ENCODE data around the gene NYAP2. TPM values are rescaled to one million over a fixed set of nuclear protein-coding genes. Genes with fewer than 3 reads are reported as not detected.
A peak's percentile ranks its signal among the peaks of the same experiment; 100 is the strongest.

The NYAP2 gene
- total RNA-seq, 1 donor from 2014 or later, result not detected

DNA sequence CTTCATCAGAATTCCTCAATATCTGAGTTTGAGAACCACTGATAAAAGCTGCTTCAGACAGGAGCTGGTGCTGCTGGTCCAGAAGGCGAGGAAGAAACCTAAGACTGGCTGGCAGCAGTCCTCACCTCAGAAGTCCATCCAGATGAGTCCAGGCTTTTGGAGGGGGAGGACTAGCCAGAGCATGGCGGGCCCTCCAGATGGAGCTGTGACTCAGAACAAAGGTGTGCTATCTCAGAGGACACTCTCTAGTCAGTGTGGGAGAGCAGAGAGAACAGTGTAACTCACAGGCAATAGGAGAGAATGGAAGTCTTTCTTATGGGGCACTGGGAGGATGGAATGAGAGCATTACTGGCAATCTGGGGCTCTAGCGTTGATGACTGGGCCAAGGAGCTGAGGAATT is 191.4 kb downstream of the NYAP2 start:
- FAIRE-seq (peak; percentile 47), DNase-seq (ENCODE audit: low read depth) (no peak)
- no peaks in the 10 kb centered on the region for H3K36me3 ChIP-seq (ENCODE audit: control insufficient read depth, insufficient read depth, low read length)
- TF ChIP-seq, protein P1, sequence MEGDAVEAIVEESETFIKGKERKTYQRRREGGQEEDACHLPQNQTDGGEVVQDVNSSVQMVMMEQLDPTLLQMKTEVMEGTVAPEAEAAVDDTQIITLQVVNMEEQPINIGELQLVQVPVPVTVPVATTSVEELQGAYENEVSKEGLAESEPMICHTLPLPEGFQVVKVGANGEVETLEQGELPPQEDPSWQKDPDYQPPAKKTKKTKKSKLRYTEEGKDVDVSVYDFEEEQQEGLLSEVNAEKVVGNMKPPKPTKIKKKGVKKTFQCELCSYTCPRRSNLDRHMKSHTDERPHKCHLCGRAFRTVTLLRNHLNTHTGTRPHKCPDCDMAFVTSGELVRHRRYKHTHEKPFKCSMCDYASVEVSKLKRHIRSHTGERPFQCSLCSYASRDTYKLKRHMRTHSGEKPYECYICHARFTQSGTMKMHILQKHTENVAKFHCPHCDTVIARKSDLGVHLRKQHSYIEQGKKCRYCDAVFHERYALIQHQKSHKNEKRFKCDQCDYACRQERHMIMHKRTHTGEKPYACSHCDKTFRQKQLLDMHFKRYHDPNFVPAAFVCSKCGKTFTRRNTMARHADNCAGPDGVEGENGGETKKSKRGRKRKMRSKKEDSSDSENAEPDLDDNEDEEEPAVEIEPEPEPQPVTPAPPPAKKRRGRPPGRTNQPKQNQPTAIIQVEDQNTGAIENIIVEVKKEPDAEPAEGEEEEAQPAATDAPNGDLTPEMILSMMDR (IDR thresholded peaks at IDR 0.05; ENCODE audit: insufficient read depth, low read length, severe bottlenecking), result no peak
- H3K27me3 ChIP-seq (ENCODE audit: control insufficient read depth, insufficient read depth, low read length), result no peaks in the 10 kb centered on the region
- H3K4me3 ChIP-seq (ENCODE audit: low read depth, low read length), result no peak overlapping the region

DNA sequence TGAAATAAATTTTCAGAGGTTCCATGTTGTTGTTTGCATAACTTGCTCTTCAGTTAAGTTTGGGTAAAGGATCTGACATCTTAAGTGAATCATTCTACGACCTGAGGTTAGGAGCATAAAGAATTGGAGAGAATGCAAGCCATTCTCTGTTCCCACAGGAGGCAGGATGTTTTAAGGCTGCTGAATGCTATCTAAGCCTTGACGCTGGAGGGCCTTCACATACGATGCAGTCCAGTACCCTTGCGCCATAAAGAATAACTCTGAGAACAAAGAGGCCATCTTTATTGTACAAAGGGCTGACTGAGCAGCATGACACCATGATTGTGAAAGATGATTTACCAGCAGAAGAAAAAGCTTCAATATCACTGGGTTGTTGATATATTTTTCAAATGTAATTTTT is 198.4 kb downstream of the NYAP2 start:
- Histone ChIP-seq H3K36me3 (ENCODE audit: control insufficient read depth, insufficient read depth, low read length) (no peaks in the 10 kb centered on the region), H3K27me3 (ENCODE audit: control insufficient read depth, insufficient read depth, low read length) (no peaks in the 10 kb centered on the region), H3K4me3 (ENCODE audit: low read depth, low read length) (no peak overlapping the region)
- no peak for FAIRE-seq
- TF ChIP-seq, protein P1 (IDR thresholded peaks at IDR 0.05; ENCODE audit: insufficient read depth, low read length, severe bottlenecking), result no peak
- no peak for DNase-seq (ENCODE audit: low read depth)

DNA sequence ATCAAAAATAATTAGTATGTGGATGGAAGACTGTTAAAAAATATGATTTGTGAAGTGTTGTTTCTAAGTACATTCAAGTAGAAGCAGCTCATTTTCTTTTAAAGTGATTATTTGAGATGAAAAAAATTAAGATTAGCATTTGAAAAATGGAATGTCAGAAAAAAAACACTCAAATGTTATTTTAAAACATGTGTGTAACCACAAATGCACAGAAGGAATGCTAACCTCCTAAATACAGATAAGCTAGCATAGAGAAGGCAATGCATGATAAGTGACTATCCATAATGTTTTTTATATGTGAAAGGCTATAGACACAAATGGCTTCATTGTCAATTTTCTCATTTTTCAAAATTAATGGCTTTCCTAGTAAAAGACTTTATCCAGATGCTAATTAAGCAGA is 198.9 kb downstream of the NYAP2 start:
- DNase-seq (ENCODE audit: low read depth), result no peak
- no peak for FAIRE-seq
- no peak overlapping the region for H3K4me3 ChIP-seq (ENCODE audit: low read depth, low read length)
- H3K27me3 ChIP-seq (ENCODE audit: control insufficient read depth, insufficient read depth, low read length), result no peaks in the 10 kb centered on the region
- TF ChIP-seq, protein P1 (IDR thresholded peaks at IDR 0.05; ENCODE audit: insufficient read depth, low read length, severe bottlenecking), result no peak
- H3K36me3 ChIP-seq (ENCODE audit: control insufficient read depth, insufficient read depth, low read length), result no peaks in the 10 kb centered on the region

DNA sequence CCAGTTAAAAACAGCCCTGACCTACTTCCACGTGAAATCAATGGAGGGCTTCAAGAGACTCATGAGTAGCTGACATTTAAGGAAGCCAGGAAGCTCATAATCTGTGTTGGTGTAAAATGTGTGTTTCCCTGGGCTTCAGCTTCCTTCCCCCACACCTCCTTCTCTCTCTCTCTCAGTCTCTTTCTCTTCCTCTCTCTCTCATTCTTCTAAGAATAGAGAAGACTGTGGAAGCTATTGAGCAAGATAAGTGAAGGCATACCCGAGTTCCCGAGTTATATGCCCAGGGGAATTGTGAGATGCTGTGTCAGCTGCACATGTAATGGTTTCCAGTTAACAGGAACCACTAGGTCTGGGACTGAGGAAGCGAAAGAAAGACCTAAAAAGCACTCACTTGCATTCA is 199.4 kb downstream of the NYAP2 start:
- Histone ChIP-seq H3K27me3 (ENCODE audit: control insufficient read depth, insufficient read depth, low read length) (no peaks in the 10 kb centered on the region), H3K36me3 (ENCODE audit: control insufficient read depth, insufficient read depth, low read length) (no peaks in the 10 kb centered on the region), H3K4me3 (ENCODE audit: low read depth, low read length) (no peak overlapping the region)
- FAIRE-seq (no peak), DNase-seq (ENCODE audit: low read depth) (no peak)
- TF ChIP-seq, protein P1 (IDR thresholded peaks at IDR 0.05; ENCODE audit: insufficient read depth, low read length, severe bottlenecking), result no peak

DNA sequence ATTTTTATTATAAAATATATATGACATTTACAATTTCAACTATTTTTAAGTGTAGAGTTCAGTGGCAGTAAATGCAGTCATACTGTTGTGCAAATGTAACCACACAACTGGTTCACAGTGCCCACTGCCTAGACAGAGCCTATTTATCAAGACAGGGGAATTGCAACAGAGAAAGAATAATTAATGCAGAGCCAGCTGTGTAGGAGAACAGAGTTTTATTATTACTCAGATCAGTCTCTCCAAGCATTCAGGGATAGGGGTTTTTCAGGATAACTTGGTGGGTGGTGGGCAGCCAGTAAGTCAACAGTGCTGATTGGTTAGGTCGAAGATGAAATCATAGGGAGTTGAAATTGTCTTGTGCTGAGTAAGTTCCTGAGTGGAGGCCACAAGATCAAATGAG is 200.3 kb downstream of the NYAP2 start:
- no peak overlapping the region for H3K4me3 ChIP-seq (ENCODE audit: low read depth, low read length)
- TF ChIP-seq, protein P1 (IDR thresholded peaks at IDR 0.05; ENCODE audit: insufficient read depth, low read length, severe bottlenecking), result no peak
- FAIRE-seq (no peak), DNase-seq (ENCODE audit: low read depth) (no peak)
- H3K27me3 ChIP-seq (ENCODE audit: control insufficient read depth, insufficient read depth, low read length), result no peaks in the 10 kb centered on the region
- H3K36me3 ChIP-seq (ENCODE audit: control insufficient read depth, insufficient read depth, low read length), result no peaks in the 10 kb centered on the region

DNA sequence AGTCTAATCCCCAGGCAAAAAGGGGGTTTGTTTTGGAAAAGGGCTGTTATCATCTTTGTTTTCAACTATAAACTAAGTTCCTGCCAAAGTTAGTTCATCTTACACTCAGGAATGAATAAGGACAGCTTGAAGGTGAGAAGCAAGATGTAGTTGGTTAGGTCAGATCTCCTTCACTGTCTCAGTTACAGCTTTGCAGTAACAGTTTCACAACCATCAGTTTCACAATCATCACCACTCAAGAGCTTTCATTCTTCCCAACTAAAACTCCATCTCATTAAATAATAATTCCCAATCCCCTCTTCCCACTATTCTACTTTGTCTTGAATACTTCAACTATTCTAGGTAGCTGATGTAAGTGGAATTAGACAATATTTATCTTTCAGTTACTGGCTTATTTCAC is 200.9 kb downstream of the NYAP2 start:
- Histone ChIP-seq H3K36me3 (ENCODE audit: control insufficient read depth, insufficient read depth, low read length) (no peaks in the 10 kb centered on the region), H3K27me3 (ENCODE audit: control insufficient read depth, insufficient read depth, low read length) (no peaks in the 10 kb centered on the region), H3K4me3 (ENCODE audit: low read depth, low read length) (no peak overlapping the region)
- DNase-seq (ENCODE audit: low read depth) (no peak), FAIRE-seq (no peak)
- TF ChIP-seq, protein P1 (IDR thresholded peaks at IDR 0.05; ENCODE audit: insufficient read depth, low read length, severe bottlenecking), result no peak

Data from bronchial epithelial cell (primary cell).